ENCODE measurements around the gene TMEM101. TPM values are rescaled to one million over a fixed set of nuclear protein-coding genes. Genes with fewer than 3 reads are reported as not detected.

Gene TMEM101
- total RNA-seq, 2 experiments from 2014 or later, result 26.5 to 27.2 TPM

DNA sequence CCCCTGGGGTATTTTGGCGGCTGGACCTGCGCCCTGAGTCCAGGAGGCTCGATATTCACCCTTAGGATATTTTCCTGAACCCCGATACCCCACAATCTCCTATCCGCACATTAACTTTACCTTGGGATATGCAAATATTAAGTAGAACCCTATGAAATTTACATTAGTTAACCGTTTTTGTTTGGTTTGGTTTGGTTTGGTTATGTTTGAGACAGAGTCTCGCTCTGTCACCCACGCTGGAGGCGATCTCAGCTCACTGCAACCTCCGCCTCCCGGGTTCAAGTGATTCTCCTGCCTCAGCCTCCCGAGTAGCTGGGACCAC, 19.7 kb downstream of the TMEM101 start:
- no peak overlapping the region for H2AFZ ChIP-seq (ENCODE audit: low read length)
- no TSS peak for BruUV-seq (replicated peaks)
- POLR2A ChIA-PET, result no interaction called here

DNA sequence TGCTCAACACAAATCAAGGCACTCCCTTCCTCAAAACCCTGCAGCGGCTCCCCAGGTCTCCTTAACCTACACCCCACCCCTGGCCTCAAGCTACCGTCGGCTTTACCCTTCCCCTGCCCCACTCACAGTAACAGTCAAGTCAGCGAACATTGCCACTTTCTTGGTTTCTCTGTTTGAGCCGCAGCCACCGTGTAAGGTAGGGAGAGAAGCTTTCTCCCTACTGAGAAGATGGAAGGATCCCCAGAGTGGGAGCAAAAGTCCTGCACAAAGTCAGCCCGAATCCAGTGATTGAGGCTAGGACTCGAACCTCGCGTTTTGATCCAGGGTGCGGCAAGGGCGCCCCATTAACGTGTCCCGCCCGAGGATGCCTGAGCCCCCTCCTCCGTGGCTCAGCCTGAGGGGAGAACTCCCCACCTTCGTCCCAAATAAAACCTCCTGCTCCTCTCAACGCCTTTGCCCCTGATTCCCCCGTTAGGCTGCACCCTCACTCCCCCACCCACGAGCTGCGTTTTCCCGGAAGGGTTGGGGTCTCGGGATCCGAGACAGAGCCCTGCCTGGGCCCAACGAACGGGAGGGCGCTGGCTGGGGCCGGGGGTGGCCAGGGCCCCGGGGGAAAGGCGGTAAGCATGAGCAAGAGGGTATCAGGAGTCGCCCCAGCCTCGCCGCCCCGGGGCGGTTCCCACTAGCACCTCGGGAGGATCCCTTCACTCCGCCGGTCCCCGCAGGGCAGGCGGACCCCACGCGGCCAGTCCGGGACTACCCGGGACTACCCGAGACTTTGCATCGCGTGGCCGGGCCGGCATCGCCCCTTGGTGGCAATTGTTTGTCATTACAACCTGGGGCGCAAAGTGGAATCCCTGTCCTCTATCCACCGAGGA, 20.3 kb downstream of the TMEM101 start:
- Histone ChIP-seq H3K9me2 (ENCODE audit: insufficient read depth, low read length) (no peaks in the 10 kb centered on the region), H3K4me2 (ENCODE audit: low read length) (no peak overlapping the region), H3K79me2 (ENCODE audit: insufficient read depth, low read depth, low read length) (no peaks in the 10 kb centered on the region), H4K20me1 (ENCODE audit: insufficient read depth, low read length) (no peaks in the 10 kb centered on the region), H3K4me3 (ENCODE audit: low read depth, low read length, poor library complexity, severe bottlenecking) (no peak overlapping the region), H3K27ac (ENCODE audit: low read depth, low read length, poor library complexity, severe bottlenecking) (no peak overlapping the region), H3K9me3 (ENCODE audit: low read length) (no peaks in the 10 kb centered on the region), H2AFZ (ENCODE audit: low read length) (no peak overlapping the region), H3K4me1 (ENCODE audit: insufficient read depth, low read length, poor library complexity, severe bottlenecking) (no peaks in the 10 kb centered on the region), H3K36me3 (ENCODE audit: insufficient read depth, low read length) (no peaks in the 10 kb centered on the region)
- DNase-seq (ENCODE audit: low spot score), result peak; percentile 52
- POLR2A ChIA-PET, result no interaction called here
- CTCF ChIA-PET (ENCODE audit: unreplicated experiment), result interaction anchor here (0.5 kb wide), 1 partner anchor 56 kb away, joined by 3 read pairs; no protein-coding TSS in a partner anchor
- intact Hi-C loops (cut with micrococcal nuclease; ENCODE audit: unreplicated experiment), result loop anchor here (1.0 to 2.0 kb wide), 2 partner anchors 50 to 114 kb away; no protein-coding TSS in a partner anchor
- BruUV-seq (replicated peaks), result no TSS peak
- no peak for TF ChIP-seq EZH2phosphoT487 (IDR thresholded peaks at IDR 0.05; ENCODE audit: borderline replicate concordance, low read depth, low read length)
- TF ChIP-seq, protein P1, sequence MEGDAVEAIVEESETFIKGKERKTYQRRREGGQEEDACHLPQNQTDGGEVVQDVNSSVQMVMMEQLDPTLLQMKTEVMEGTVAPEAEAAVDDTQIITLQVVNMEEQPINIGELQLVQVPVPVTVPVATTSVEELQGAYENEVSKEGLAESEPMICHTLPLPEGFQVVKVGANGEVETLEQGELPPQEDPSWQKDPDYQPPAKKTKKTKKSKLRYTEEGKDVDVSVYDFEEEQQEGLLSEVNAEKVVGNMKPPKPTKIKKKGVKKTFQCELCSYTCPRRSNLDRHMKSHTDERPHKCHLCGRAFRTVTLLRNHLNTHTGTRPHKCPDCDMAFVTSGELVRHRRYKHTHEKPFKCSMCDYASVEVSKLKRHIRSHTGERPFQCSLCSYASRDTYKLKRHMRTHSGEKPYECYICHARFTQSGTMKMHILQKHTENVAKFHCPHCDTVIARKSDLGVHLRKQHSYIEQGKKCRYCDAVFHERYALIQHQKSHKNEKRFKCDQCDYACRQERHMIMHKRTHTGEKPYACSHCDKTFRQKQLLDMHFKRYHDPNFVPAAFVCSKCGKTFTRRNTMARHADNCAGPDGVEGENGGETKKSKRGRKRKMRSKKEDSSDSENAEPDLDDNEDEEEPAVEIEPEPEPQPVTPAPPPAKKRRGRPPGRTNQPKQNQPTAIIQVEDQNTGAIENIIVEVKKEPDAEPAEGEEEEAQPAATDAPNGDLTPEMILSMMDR (conservative IDR thresholded peaks at IDR 0.05; ENCODE audit: low read length), result peak; percentile 84

More for the DNA sequence above, 19.7 kb downstream of the TMEM101 start:
- Histone ChIP-seq H3K4me1 (ENCODE audit: insufficient read depth, low read length, poor library complexity, severe bottlenecking) (no peaks in the 10 kb centered on the region), H3K9me3 (ENCODE audit: low read length) (no peaks in the 10 kb centered on the region), H3K4me2 (ENCODE audit: low read length) (no peak overlapping the region), H3K27ac (ENCODE audit: low read depth, low read length, poor library complexity, severe bottlenecking) (no peak overlapping the region), H3K4me3 (ENCODE audit: low read depth, low read length, poor library complexity, severe bottlenecking) (no peak overlapping the region), H4K20me1 (ENCODE audit: insufficient read depth, low read length) (no peaks in the 10 kb centered on the region), H3K79me2 (ENCODE audit: insufficient read depth, low read depth, low read length) (no peaks in the 10 kb centered on the region), H3K9me2 (ENCODE audit: insufficient read depth, low read length) (no peaks in the 10 kb centered on the region), H3K36me3 (ENCODE audit: insufficient read depth, low read length) (no peaks in the 10 kb centered on the region)
- no peak for DNase-seq (ENCODE audit: low spot score)
- CTCF ChIA-PET (ENCODE audit: unreplicated experiment), result interaction anchor here (0.5 kb wide), 1 partner anchor 57 kb away, joined by 3 read pairs; no protein-coding TSS in a partner anchor
- no peak for TF ChIP-seq EZH2phosphoT487 (IDR thresholded peaks at IDR 0.05; ENCODE audit: borderline replicate concordance, low read depth, low read length)
- TF ChIP-seq, protein P1 (conservative IDR thresholded peaks at IDR 0.05; ENCODE audit: low read length), result peak; percentile 15; the same call in 1 of the 2 replicates
- intact Hi-C loops (cut with micrococcal nuclease; ENCODE audit: unreplicated experiment), result loop anchor here (1.0 to 2.0 kb wide), 2 partner anchors 51 to 114 kb away; no protein-coding TSS in a partner anchor

DNA sequence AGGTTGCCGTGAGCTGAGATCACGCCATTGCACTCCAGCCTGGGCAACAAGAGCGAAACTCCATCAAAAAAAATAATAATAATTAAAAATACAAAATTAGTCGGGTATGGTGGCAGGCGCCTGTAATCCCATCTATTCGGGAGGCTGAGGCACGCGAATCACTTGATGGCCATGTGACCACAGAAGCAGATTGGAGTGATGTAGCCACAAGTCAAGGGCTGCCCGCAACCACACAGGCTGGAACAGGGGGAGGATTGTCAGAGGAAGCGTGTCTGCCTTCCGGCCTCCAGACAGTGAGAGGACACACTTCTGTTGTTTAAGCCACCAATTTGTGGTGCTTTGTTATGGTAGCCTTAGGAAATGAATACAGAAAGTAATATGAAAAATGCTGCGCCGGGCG, 22.1 kb downstream of the TMEM101 start:
- no TSS peak for BruUV-seq (replicated peaks)
- CTCF ChIA-PET (ENCODE audit: unreplicated experiment), result no interaction called here
- no peak overlapping the region for H3K27ac ChIP-seq (ENCODE audit: low read depth, low read length, poor library complexity, severe bottlenecking)
- POLR2A ChIA-PET, result interaction anchor here (0.6 kb wide), 1 partner anchor 77 kb away, joined by 6 read pairs; no protein-coding TSS in a partner anchor
- H3K4me2 ChIP-seq (ENCODE audit: low read length), result no peak overlapping the region
- no peak overlapping the region for H2AFZ ChIP-seq (ENCODE audit: low read length)
- no peaks in the 10 kb centered on the region for H4K20me1 ChIP-seq (ENCODE audit: insufficient read depth, low read length)
- TF ChIP-seq, protein P1 (conservative IDR thresholded peaks at IDR 0.05; ENCODE audit: low read length), result no peak
- no peak for TF ChIP-seq EZH2phosphoT487 (IDR thresholded peaks at IDR 0.05; ENCODE audit: borderline replicate concordance, low read depth, low read length)
- H3K4me3 ChIP-seq (ENCODE audit: low read depth, low read length, poor library complexity, severe bottlenecking), result no peak overlapping the region
- H3K36me3 ChIP-seq (ENCODE audit: insufficient read depth, low read length), result no peaks in the 10 kb centered on the region
- H3K79me2 ChIP-seq (ENCODE audit: insufficient read depth, low read depth, low read length), result no peaks in the 10 kb centered on the region
- H3K9me2 ChIP-seq (ENCODE audit: insufficient read depth, low read length), result no peaks in the 10 kb centered on the region
- no peak for DNase-seq (ENCODE audit: low spot score)
- H3K9me3 ChIP-seq (ENCODE audit: low read length), result no peaks in the 10 kb centered on the region
- intact Hi-C loops (cut with micrococcal nuclease; ENCODE audit: unreplicated experiment), result no loop called here
- H3K4me1 ChIP-seq (ENCODE audit: insufficient read depth, low read length, poor library complexity, severe bottlenecking), result no peaks in the 10 kb centered on the region

Data from OCI-LY7 (cell line).